ENCODE results near the gene IL20RA. TPM values are rescaled to one million over a fixed set of nuclear protein-coding genes. Genes with fewer than 3 reads are reported as not detected.

IL20RA gene
- total and polyA plus RNA-seq, 2 of the 8 experiments (the other 6 are each of a cell fraction or from before 2014, with no cell fraction given) = 1.3 to 1.7 TPM

DNA sequence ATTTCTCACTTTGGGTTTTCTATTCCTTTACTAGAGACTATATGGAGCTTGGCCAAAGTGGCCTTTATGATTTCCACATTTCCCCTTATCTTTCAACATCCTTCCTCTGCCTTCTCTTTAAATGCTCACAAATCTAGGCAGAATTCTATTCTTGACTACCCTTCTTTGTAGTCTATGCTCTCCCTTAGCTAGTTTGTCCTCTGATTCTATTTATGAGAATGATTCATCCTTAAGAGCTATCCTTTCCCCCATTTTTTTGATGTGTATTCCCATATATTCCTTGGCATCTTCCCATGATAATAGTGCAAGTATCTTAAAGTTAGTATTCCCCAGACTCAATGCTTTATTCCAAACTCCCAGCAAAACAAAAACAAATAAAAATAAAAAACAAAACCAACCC lies 53.1 kb downstream of the IL20RA start:
- no peak overlapping the region for H3K18ac ChIP-seq (ENCODE audit: extremely low read depth, low read length)
- no peak overlapping the region for H2BK5ac ChIP-seq (ENCODE audit: low read depth, low read length)
- H3K4ac ChIP-seq (replicated peaks; ENCODE audit: insufficient read length, low read depth, low read length) = no peak overlapping the region
- H2BK12ac ChIP-seq (ENCODE audit: low read depth, low read length) = no peak overlapping the region
- H3K4me1 ChIP-seq (replicated peaks in 1 of 4; ENCODE audit: control insufficient read depth in 3 of 4, insufficient read depth in 4 of 4, low read length in 3 of 4) = peaks cover 0 to 6% (median 2%) of the 10 kb centered on the region in 4 experiments; a peak in 5 of 7 replicates
- peaks cover 5% of the 10 kb centered on the region; the same call in 1 of the 2 replicates for H3K23me2 ChIP-seq (ENCODE audit: low read depth, low read length)
- no peaks in the 10 kb centered on the region for H3K9me3 ChIP-seq (ENCODE audit: insufficient read depth in 2 of 2, low read depth in 1 of 2, low read length in 1 of 2)
- H3K27me3 ChIP-seq (replicated peaks in 1 of 4; ENCODE audit: control insufficient read depth in 3 of 4, extremely low read depth in 1 of 4, insufficient read depth in 3 of 4, low read length in 3 of 4) = no peaks in the 10 kb centered on the region
- H4K91ac ChIP-seq (replicated peaks; ENCODE audit: insufficient read length, low read length) = no peak overlapping the region
- H3K79me2 ChIP-seq (ENCODE audit: control insufficient read depth in 1 of 2, insufficient read depth in 2 of 2, low read length in 2 of 2) = no peaks in the 10 kb centered on the region
- no peaks in the 10 kb centered on the region for H3K36me3 ChIP-seq (ENCODE audit: control insufficient read depth in 2 of 4, insufficient read depth in 4 of 4, low read length in 3 of 4)
- no peak overlapping the region for H3K56ac ChIP-seq (replicated peaks; ENCODE audit: insufficient read length, low read depth, low read length)
- H2AK5ac ChIP-seq (ENCODE audit: low read depth, low read length) = no peak overlapping the region
- no peak for FAIRE-seq
- no peak overlapping the region for H3K14ac ChIP-seq (ENCODE audit: insufficient read length)
- no peak overlapping the region for H3K4me2 ChIP-seq (ENCODE audit: insufficient read depth in 1 of 2, low read depth in 2 of 2, low read length in 2 of 2)
- H4K8ac ChIP-seq (ENCODE audit: extremely low read depth, insufficient read depth, low read length) = no peak overlapping the region
- no peak overlapping the region for H2AFZ ChIP-seq (ENCODE audit: low read length)
- no peak overlapping the region for H4K5ac ChIP-seq (ENCODE audit: insufficient read length, low read depth, low read length)
- no peak overlapping the region for H3K23ac ChIP-seq (ENCODE audit: insufficient read length)
- no peak for DNase-seq (ENCODE audit: low read depth in 1 of 2, low spot score in 2 of 2)
- CTCF ChIA-PET (ENCODE audit: partially characterized antibody) = interaction anchor here (0.5 to 1.9 kb wide), 4 partner anchors 18 to 827 kb away, joined by 3 to 5 read pairs (median 4); no protein-coding TSS in a partner anchor
- no peaks in the 10 kb centered on the region for H4K20me1 ChIP-seq (replicated peaks in 1 of 2; ENCODE audit: control insufficient read depth in 1 of 2, insufficient read depth in 2 of 2, low read length in 2 of 2)
- no peak overlapping the region for H2BK20ac ChIP-seq (ENCODE audit: low read length)
- H3K27ac ChIP-seq (ENCODE audit: low read depth, low read length) = no peak overlapping the region
- H3K4me3 ChIP-seq (ENCODE audit: extremely low read depth in 1 of 4, insufficient read depth in 2 of 4, low read depth in 3 of 4, low read length in 4 of 4) = no peak overlapping the region
- no peak overlapping the region for H3K9ac ChIP-seq (replicated peaks in 1 of 4; ENCODE audit: extremely low read depth in 1 of 4, low read depth in 3 of 4, low read length in 3 of 4)
- no peaks in the 10 kb centered on the region for H3K79me1 ChIP-seq (ENCODE audit: low read depth, low read length)
- no peak overlapping the region for H2BK15ac ChIP-seq (ENCODE audit: low read length)
- no peak overlapping the region for H2BK120ac ChIP-seq (replicated peaks; ENCODE audit: low read depth, low read length)
- POLR2A ChIA-PET (ENCODE audit: partially characterized antibody) = no interaction called here
- TF ChIP-seq RXRA (IDR thresholded peaks at IDR 0.05; ENCODE audit: insufficient read depth, low read depth, low read length) = no peak
- TF ChIP-seq FOSL1 (IDR thresholded peaks at IDR 0.05; ENCODE audit: insufficient read depth, low read depth, low read length) = no peak
- no peak for TF ChIP-seq USF2 (IDR thresholded peaks at IDR 0.05; ENCODE audit: low read length)
- TF ChIP-seq TAF1 (IDR thresholded peaks at IDR 0.05; ENCODE audit: low read depth, low read length) = no peak
- no peak for TF ChIP-seq JUN (IDR thresholded peaks at IDR 0.05; ENCODE audit: low read depth, low read length)
- TF ChIP-seq SAP30 (IDR thresholded peaks at IDR 0.05; ENCODE audit: insufficient read depth, insufficient replicate concordance, low read length) = no peak
- TF ChIP-seq ZNF274 (IDR thresholded peaks at IDR 0.05; ENCODE audit: borderline replicate concordance, extremely low read depth, low read length) = no peak
- TF ChIP-seq, protein P1, sequence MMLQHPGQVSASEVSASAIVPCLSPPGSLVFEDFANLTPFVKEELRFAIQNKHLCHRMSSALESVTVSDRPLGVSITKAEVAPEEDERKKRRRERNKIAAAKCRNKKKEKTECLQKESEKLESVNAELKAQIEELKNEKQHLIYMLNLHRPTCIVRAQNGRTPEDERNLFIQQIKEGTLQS (IDR thresholded peaks at IDR 0.05; ENCODE audit: insufficient read depth, low read depth, low read length) = no peak
- no peak for TF ChIP-seq GTF2F1 (IDR thresholded peaks at IDR 0.05; ENCODE audit: borderline replicate concordance, low read depth, low read length)
- no peak for TF ChIP-seq RAD21 (IDR thresholded peaks at IDR 0.05 in 1 of 2, conservative IDR thresholded peaks at IDR 0.05 in 1 of 2; ENCODE audit: low read depth in 2 of 2, low read length in 2 of 2)
- TF ChIP-seq MAX (IDR thresholded peaks at IDR 0.05) = no peak
- no peak for TF ChIP-seq ASH2L (IDR thresholded peaks at IDR 0.05; ENCODE audit: low read length)
- no peak for TF ChIP-seq SRF (IDR thresholded peaks at IDR 0.05; ENCODE audit: low read depth, low read length)
